CD4-positive, alpha-beta T cell treated with Interleukin-6 at 100 ng/mL for 8 hours (primary cell): ENCODE measurements around the gene IQCH.
"Not testable (repeated sequence)": the region's sequence is repeated elsewhere in the genome, so short reads cannot be mapped to it uniquely, and the experiment has no call there.

ENCODE experiments used
- DNase-seq: peaks from one replicate; pipeline ENCODE4 v3.0.0-alpha.2; 2020; ENCODE audit warnings: mixed read lengths, low spot score

The IQCH gene

DNA sequence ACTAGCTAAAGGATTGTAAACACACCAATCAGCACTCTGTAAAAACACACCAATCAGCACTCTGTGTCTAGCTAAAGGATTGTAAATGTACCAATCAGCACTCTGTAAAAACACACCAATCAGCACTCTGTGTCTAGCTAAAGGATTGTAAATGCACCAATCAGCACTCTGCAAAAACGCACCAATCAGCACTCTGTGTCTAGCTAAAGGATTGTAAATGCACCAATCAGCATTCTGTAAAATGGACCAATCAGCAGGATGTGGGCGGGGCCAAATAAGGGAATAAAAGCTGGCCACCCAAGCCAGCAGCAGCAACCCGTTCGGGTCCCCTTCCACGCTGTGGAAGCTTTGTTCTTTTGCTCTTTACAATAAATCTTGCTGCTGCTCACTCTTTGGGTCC, 8.0 kb upstream of the IQCH start:
- not testable (repeated sequence) for DNase-seq

GRCh38 chr15:67248011-67248505, 6.5 kb upstream of the IQCH start:
- no peak for DNase-seq

DNA sequence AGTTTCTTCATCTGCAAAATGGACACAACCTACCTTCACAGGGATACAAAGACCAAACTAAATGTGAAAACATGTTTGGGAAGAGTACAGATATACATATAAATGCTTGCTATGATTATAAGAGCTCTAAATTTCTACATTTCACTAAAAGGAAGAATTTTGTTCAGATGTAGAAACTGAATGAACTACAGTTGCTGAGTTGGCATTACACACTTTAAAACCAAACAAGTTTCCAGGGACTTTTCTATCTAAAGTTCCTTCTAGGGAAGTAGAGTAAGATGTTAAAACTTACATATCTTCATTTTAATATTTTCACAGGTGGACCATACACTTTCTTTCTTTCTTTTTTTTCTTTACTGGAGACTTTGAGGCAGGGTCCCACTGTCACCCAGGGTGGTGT, 4.8 kb upstream of the IQCH start:
- DNase-seq = no peak

DNA sequence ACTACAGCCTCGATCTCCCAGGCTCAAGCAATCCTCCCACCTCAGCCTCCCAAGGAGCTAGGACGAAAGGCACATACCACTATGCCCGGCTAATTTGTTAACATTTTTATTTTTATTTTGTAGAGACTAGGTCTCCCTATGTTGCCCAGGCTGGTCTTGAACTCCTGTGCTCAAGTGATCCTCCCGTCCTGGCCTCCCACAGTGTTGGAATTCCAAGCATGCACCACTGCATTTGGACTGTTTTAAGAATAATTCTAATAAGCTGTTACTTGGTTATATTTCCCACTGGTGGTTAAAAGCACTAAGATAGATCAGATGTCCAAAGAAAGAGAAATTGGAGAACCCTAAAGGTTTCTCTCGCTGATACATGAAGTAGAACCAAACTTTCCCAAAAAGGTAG, 3.3 kb upstream of the IQCH start:
- DNase-seq = no peak

GRCh38 chr15:67253101-67253500, 1.5 kb upstream of the IQCH start:
- DNase-seq = no peak

DNA sequence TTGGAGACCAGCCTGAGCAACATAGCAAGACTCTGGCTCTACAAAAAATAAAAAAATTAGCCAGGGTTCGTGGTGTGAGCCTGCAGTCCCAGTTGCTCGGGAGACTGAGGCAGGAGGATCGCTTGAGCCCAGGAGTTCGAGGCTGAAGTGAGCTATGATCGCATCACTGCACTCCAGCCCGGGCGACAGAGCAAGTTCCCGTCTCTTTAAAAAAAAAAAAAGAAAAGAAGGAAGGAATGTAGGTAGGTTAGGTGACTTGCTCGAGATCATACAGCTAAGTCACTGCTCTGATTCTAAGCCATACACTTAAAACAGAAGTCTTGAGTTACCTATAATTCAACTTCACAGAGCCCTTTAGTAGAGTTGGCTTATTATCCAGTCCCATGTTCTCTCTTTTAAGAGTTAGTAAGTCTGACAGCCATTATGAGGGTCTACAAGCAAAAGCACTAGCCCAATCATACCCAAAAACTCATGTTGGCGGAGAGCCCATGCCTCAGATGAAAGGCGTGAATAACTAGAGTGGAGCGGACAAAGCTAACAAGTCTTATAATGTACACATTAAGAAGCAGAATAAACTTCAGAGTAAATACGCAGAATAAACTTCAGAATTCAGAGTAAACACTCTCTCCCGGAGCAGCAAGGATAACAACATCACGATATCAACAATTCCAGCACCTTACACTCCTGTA, 893 bp upstream of the IQCH start:
- DNase-seq = no peak

- no peak for DNase-seq
Measured at GRCh38 chr15:67256051-67256450, 1.5 kb downstream of the IQCH start.

DNA sequence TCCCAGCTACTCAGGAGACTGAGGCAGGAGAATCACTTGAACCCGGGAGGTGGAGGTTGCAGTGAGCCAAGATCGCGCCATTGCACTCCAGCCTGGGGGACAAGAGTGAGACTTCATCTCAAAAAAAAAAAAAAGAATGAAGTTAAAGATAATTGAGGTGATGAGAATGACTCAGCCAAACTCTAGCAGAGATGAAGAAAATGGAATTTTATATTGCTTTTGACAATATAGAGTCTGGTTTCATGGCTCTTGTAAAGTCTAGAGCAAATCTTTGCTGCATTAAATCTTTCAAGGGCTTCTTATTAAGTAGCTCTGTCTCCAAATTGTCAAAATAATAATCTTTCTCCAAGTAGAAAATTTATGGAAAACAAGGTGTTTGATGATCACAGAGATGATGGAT, 3.8 kb downstream of the IQCH start:
- not testable (repeated sequence) for DNase-seq

- no peak for DNase-seq
Measured at GRCh38 chr15:67259379-67259778, 4.8 kb downstream of the IQCH start.

GRCh38 chr15:67259806-67260205, 5.2 kb downstream of the IQCH start:
- DNase-seq = no peak

DNA sequence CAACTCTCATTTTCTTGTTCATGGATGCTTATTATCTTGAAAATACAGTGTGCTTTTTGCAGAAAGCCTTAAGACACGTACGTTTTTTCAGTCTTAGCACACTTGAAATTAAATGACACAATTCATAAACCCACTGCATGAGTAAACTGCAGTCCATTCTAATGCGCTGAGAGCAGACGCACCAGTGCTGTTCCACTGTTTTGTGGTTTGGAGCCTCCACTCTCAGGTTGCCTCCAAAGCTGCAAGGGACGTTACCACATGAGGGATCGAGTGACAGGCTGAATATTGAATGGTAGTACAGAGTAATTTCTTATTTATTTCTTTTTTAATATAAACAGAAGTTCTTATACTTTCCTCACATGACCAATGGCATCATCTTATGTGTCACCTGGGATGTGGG, 12.3 kb downstream of the IQCH start:
- DNase-seq = no peak

DNA sequence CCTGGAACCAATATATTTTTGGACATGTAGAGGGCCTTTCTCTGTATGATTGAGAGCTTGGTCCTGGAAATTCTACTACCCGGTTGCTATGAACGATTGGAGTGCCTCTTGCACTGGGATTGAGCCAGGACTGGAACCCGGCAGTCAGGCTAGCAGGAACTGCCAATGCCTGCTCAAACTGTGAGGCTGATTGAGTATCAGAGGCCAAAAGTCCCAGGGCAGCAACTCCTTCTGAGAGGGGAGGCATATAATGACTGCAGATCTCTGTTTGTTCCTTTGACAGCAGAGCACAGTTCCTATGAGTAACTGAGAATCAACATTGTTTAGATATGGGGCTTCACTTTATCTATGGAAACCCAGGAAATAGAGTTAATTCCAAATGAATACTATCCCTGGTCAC, 12.9 kb downstream of the IQCH start:
- no peak for DNase-seq

DNA sequence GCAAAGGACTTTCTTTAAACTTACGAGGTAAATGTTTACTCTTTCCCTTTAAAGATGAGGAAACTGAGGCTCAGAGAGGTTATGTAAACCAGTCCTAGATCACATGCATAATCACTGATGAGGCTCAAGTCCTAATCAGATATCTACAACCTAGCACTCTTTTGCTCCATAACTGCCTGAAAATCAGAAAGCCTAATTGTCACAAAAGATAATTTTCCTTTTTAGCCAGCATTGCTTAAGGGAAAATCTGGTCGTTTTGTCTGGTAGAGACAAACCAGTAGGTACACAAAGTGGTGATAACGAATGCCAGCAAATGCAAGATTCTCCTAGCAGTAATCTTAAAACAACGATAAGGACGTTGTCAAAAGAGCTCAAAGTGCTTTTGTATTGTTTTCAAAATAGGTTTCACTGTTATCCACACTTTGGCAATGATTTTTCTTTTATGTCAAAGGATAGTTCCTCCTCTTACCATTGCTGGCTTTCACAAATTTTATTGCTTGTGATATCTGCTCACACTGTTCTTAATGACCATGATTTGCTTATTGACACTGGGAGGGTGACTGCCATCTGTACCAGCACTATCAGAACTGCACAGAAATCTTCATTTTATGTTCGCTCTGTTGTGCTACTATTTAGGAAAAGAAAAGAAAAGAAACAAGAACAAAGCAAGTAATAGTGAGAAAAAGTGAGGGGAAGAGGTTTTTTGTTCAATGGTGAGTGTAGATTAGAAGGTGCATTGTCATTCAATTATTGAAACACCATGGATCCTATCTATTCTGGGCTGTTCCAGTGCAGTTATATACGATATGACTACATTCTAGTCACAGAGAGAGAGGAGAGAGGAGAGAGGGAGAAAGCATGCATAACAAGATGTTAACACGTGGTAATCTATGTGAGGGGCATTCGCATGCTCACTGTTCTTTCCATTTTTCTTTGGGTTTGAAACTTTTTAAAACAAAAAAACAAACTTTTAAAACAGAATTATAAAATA, 13.7 kb downstream of the IQCH start:
- no peak for DNase-seq

DNA sequence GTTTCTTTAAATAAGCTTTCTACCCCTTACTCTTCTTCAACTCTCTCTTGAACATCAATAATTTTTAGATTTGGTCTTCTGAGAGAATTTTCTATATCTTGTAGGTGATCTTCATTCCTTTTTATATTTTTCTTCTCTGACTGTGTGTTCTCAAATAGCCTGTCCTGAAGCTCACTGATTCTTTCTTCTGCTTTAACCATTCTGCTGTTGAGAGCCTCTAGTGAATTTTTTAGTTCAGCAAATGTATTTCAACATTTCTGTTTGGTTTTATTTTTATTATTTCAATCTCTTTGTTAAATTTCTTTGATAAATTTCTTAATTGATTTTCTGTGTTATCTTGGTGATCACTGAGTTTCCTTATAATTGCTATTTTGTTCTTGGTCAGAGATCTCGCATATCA, 19.6 kb downstream of the IQCH start:
- DNase-seq = no peak

DNA sequence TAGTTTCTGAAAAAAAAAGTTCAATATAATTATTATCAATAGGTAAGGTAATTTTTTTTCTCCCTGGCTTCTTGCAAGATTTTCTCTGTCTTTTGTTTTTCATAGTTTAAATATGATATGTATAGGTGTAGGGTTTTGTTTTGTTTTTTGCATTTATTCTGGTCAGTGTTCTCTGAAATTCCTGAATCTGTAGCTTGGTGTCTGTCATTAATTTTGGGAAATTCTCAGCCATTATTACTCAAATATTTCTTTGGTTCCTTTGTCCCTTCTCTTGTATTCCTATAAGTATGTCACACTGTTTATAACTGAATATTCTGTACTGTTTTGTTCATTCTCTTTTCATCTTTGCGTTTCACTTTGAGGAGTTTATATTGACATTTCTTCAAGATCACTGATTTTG, 22.1 kb downstream of the IQCH start:
- DNase-seq = no peak

DNA sequence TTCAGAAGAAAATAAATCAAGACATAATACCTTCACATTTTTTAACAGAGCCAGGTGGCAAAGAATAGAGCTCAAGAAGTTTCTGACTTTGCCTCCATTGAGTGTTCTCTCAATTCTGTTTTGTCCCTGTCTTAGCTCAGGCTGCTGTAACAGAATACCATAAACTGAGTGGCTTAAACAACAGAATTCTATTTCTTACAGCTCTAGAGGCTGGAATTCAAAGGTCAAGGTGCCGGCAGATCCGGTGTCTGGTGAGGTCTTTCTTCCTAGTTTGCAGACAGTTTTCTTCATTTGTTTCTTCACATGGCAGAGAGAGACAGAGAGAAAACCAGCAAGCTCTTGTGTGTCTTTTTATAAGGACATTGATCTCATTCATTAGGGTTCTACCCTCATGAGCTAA, 25.6 kb downstream of the IQCH start:
- no peak for DNase-seq

GRCh38 chr15:67281714-67282113, 27.1 kb downstream of the IQCH start:
- no peak for DNase-seq

DNA sequence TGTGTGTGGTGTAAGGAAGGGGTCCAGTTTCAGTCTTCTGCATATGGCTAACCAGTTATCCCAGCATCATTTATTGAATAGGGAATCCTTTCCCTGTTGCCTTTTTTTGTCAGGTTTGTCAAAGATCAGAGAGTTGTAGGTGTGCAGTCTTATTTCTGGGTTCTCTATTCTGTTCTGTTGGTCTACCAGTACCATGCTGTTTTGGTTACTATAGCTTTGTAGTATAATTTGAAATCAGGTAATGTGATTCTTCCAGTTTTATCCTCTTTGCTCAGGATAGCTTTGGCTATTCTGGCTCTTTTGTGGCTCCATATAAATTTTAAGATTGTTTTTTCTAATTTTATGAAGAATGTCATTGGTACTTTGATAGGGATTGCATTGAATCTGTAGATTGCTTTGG, 31.0 kb downstream of the IQCH start:
- not testable (repeated sequence) for DNase-seq

GRCh38 chr15:67286400-67286799, 31.8 kb downstream of the IQCH start:
- DNase-seq = not testable (repeated sequence)

GRCh38 chr15:67290319-67290718, 35.7 kb downstream of the IQCH start:
- DNase-seq = no peak

DNA sequence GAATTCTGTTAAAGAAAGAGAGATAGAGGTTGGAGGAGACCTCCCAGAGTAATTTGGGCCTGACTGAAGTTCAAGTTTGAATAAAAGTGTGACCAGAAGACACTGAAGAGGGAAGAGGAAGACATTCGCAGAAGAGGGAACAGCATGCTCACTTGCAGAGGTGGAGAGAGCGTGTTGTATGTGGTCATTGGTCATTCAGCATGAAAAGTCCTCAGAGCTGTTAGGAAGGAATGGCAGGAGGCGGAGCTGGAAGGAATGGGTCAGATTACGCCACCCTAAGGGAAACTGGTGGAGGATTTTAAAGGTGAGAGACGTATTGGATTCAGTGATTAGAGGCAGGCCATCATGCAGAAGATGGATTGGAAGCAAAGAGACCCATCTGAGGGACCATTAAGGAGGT, 41.6 kb downstream of the IQCH start:
- no peak for DNase-seq

DNA sequence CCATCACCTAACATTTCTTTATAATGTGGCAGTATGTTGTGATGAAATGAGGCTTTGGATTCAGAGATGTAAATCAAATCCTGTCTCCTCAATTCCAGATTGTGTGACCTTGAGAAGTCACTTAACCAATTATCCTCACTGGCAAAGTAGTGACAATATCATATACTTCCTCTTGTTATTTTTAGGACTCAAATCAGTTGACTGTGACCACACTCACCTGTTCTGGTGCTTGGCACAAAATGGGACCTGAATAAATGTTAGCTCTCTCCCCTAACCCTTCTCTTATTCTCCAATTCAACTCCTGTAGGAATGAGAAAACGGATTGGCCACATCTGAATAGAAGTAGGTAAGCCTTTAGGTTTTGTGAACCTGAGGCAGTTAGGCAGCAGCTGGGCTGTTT, 42.1 kb downstream of the IQCH start:
- DNase-seq = no peak
